Measurements from ENCODE around the gene HRC.

Gene HRC

DNA sequence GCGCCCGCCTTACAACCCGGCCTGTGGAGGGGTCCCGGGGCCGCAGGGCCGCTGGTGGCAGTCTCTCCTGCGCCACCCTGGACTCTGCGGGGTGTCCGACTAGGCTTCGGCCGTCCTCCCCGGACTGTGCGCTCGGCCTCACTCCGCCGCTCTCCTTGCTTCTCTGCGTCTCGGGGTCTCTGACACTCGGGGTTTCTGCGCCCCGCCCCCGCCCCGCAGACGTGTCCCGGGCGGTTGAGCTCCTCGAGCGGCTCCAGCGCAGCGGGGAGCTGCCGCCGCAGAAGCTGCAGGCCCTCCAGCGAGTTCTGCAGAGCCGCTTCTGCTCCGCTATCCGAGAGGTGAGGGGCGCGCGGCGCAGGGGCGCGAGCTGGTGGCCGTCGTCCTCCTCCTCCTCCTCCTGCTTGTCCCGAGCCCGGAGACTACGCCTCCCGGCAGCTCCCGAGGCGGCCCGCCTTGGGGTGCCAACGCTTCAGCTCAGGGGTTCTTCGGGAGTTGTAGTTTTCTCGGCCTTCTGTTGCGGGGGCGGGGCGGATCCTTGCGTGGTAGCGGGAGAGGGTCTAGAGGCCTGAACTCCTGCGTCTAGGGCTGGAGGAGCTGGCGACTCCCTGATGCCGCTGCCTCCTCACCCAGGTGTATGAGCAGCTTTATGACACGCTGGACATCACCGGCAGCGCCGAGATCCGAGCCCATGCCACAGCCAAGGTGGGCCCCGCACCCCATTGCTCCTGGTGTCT lies 40.4 kb downstream of the HRC start:
- DNase-seq (ENCODE audit: low spot score), result peak; percentile 50

DNA sequence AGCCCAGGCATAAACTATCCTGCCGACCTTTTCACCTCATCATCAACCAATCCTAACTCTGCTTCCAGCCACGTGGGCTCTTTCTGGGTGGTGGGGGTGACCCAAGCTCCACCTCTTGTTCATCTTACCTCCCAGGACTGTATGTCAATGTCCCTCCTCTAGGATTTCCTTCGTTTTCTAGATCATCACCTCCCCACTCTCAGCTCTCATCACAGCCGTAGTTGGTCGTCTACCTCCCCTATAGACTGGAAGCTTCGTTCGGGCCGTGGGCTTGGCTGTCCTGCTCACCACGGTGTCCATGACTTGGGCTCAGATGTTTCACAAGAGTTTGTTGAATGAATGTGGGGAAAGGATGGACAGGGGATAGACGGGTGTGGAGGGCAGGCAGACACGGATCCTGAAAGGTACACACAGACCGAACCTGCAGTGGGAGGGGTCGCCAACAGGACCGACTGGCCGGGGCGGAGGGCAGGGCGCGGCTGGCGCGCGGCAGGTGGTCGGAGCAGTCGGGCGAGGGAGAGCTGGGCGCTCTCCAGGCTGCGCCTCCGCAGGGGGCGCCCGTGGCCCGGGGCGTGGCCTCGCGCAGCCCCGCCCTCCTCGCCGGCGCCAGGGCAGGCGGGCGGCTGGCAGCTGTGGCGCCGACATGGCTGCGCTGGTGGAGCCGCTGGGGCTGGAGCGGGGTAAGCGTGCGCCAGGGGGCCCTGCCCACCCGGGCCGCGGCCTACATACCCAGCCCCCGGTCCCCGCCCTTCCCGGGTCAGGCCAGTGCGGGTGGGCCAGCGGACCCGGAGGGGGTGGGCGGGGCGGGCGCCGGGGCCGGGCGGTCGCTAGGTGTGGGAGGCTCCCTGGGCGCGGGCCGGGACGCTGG lies 41.2 kb downstream of the HRC start, which contains the start of gene LIN7B:
Gene LIN7B, plus strand, starts transcription at position 609 of the 868 bp plus-strand sequence. Its CDS starts 35 bp downstream, at position 644.
- DNase-seq (ENCODE audit: low spot score), result peak; percentile 64

DNA sequence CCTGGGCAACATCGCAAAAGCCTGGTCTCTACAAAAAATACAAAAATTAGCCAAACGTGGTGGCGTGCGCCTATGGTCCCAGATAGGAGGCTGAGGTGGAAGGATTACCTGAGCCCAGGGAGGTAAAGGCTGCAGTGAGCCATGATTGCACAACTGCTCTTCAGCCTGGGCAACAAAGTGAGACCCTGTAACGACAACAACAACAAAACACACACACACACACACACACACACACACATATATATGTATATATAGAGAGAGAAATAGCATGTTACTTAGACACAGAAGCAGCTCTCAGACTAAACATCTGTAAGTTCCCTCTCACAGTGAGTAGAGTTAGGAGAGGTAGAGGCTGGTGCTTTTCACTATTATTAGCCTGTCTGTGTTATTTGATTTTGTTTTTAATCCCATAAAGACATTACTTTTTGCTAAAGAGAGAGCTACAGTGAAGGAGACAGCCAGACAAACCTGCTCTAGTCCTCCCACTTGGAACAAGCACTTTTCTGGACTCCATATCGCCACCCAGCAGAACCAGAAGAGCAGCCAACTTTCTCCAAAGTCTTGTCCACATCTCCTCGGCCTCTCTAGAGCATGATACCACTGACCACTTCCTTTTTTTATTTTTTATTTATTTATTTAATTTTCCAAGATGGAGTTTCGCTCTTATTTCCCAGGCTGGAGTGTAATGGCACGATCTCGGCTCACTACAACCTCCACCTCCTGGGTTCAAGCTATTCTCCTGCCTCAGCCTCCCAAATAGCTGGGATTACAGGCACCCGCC lies 43.8 kb downstream of the HRC start:
- DNase-seq (ENCODE audit: low spot score), result no peak

DNA sequence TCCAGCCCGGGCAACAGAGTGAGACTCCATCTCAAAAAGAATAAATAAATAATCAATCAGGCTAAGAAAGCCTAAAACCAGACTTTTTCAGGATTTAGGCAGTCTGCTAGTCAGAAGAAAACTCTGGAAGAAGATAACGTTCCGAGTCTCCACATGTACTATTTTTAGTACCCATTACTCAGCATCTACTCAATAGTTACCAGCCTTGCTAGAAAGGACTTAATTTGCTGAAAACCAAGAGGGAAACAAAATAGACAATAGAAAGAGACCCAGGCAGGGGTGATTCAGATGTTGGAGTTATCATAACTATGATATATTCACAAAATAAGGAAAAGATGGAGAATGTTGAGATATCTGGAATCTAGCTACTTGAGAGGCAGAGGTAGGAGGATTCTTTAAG lies 44.6 kb downstream of the HRC start:
- DNase-seq (ENCODE audit: low spot score), result no peak

DNA sequence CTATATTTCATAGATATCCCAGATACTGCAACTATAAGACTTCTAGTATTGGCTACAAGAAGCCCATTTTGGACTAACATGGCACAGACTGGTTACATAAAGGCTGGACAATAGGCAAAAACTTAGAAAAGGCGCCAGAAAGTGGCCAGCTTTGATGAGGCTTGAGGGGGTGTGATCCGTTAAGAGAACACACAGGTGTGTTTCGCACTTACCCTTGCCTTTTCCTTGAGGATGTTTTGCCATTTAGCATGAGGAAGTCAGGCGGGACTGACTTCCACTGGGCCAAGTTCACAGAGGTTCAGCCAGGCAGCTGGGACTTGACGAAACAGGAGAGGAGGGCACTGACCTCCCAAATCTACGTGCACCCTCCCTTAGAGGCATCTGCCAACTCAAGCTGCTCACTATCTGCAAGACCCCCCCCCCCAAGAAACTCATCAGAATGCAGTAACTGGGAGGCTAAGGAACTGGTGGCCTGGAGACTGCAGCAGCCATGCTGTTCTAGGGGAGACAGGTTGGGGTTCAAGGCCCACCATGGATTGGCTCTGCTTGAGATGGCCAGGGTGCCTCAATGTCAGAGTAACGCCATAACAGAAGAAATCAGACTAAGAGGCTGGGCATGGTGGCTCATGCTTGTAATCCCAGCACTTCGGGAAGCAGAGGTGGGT lies 45.5 kb downstream of the HRC start:
- DNase-seq (ENCODE audit: low spot score), result no peak

DNA sequence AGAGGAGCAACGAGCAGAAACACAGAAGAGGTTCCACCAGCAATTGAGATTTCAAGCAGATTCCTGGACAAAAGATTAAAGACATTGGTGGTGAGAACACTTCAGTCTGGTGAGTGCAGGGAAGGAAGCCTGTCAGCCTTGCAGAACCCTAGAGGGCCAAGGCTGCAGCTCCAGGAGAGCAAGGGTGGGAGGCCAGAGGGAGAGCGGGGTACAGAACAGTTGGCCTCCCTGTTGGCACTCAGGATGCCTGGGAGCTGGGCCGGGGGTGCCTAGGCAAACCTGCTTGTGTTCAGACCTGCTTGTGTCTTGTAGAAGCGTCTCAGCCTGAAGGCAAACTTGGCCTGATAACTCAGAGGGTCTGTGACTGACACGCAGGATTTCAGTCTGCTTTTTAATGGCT lies 46.1 kb downstream of the HRC start:
- DNase-seq (ENCODE audit: low spot score), result no peak

DNA sequence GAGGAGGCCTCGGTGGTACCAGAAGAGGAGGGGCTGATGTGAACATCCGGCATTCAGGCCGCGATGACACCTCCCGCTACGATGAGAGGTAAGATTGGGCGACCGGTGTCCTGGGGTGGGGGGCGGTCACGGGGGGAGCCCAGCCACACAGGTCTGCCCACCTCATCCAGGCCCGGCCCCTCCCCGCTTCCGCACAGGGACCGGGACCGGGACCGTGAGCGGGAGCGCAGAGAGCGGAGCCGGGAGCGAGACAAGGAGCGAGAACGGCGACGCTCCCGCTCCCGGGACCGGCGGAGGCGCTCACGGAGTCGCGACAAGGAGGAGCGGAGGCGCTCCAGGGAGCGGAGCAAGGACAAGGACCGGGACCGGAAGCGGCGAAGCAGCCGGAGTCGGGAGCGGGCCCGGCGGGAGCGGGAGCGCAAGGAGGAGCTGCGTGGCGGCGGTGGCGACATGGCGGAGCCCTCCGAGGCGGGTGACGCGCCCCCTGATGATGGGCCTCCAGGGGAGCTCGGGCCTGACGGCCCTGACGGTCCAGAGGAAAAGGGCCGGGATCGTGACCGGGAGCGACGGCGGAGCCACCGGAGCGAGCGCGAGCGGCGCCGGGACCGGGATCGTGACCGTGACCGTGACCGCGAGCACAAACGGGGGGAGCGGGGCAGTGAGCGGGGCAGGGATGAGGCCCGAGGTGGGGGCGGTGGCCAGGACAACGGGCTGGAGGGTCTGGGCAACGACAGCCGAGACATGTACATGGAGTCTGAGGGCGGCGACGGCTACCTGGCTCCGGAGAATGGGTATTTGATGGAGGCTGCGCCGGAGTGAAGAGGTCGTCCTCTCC lies 47.4 kb downstream of the HRC start:
- DNase-seq (ENCODE audit: low spot score), result no peak

DNA sequence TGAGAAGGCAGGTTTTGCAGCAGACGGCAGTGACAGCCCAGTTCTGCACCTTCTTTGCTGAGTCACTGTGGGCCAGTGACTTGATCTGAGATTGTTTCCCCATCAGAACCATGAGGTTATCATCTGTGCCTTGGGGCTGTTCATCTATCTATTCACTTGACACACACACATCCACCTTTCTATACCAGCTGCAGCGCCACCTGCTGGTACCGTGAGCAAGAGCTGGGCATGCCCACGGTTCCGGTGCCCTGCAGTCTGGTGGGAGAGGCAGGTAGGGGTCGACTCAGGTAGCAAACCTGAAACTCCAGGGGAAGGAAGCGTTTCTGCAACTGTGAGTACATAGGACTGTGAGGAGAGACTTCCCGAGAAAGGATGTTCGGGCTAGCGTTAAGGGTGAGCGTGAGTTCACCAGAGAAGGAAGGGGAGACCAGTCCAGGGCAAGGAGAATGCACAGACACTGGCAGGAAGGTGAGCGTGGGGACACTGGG lies 48.5 kb downstream of the HRC start:
- peak; percentile 52 for DNase-seq (ENCODE audit: low spot score)

DNA sequence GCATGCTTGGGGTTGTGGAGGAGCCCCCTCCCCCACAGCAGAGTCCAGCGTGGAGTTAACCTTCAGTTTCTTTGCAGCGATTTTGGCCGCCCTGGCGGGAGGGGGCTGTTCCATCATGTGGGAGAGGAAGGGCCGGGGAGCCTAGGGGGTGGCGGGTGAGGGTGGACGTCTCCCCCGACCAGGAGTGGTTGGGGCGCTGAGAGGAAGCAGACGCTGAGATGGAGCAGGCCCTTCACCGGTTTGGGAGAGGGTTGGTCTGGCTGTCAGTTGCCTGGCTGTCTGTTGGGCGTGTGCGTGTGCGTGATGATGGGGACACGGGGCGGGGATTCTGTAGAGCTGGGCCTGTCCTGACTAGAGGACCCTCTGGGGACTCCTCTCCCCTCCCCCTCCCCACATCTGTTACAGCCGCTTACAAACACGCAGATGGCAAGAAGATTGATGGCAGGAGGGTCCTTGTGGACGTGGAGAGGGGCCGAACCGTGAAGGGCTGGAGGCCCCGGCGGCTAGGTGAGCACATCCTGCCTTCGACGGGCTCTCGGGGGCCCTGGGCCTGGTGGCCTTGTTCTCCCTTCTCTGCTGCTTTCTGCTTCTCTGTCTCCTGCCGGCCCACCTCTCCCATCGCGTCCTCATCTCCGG lies 50.8 kb downstream of the HRC start:
- no peak for DNase-seq (ENCODE audit: low spot score)

DNA sequence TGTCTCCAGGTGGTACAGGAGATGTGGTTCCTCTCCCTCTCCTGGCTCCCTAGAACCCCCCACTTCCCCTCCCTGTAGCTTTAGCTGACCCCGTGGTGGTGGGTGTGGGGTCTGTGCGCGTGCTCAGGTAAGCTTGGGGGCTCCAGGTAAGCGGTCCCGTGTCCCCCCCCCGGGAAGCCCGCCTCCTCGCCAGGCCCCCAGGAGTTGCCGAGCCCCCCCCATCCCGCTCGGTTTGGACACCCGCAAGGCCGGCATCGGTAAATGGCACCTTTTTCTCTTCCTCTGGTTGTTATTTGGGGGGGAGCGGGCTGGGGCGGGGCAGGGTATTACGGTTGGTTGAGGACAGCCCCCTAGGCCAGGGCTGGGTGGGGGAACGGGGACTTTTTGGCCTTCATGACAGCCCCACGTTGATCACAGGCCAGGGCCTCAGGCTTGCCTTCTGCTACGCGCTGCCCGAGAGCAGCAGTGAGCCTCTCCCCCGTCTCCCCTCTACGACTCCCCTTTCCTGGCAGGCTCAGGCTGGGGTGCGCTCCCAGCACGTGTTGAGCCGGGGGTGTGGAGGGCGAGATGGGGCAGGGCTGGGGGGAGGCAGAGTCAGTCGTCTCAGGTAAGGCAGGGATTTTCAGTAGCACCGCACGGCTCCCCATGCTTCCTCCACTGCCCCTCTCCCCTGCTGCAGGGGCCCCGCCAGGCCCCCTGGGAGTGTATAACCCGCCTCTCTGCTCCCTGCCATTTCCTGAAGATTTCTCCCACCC lies 51.7 kb downstream of the HRC start:
- DNase-seq (ENCODE audit: low spot score), result no peak

DNA sequence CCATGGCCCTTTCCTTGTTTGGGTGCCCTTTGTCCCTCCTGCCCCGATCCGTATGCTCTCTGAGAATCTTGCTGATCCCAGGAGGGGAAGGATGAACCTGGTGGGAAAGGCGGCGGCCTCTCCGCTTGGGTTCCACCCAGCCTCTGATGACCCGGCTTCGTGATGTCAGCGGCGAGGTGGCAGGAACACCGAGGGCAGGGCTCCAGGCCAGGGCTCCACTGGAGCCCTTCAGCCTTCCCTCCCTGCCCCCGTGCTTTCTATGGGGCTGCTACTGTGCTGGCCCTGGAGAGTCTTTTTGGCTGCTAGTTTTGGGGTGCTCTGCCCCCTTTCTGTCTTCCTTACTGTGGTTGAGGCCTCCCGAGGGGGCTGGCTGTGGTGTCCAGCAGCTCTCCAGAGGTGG lies 52.9 kb downstream of the HRC start:
- DNase-seq (ENCODE audit: low spot score), result no peak

Measured in CD4-positive, alpha-beta T cell treated with Interleukin-6 at 100 ng/mL for 8 hours (primary cell).